AG20443 (cell line): ENCODE data around the gene TRHDE.

Experiments
- DNase-seq: peaks from one replicate; pipeline ENCODE4 v3.0.0; 2012; ENCODE audit warnings: low spot score, mixed read lengths

TRHDE gene

DNA sequence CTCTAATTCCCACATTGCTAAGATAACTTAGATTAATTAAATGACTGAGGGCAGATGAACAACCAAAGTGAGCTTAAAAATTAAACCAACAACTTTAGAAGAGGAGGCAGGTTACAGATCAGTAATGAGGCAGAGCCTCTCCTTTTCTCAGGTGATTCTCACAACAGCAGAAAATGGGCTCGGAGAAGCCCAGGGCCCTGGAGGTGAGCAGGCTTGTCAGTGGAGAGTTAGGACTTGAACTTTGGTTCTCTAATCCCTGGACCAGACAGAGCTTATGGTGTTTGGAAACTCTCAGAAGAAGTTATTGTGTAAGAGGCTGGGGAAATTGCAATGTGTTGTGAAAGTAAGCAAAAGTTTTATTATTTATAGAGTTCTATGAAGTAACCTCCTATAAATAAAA lies 2.8 kb downstream of the TRHDE start:
- DNase-seq = peak; percentile 33

DNA sequence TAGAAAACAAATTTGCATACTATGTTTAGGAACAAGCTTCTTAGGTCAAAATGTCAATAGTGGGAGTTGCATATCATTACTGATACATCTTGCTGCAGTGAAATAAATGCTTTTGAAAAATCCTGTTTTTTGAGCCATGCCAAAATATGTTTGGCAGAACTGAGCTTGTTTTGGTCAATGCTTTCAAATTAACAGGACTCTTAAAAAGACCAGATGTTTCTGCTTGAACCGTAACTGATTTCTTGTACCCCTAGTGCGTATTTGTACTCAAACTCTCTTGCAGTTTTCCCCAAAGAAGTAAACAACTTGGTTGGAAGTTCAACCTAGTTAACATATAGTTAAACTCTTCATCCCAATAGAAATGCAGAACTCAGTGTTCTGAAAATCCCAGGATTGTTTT lies 3.4 kb downstream of the TRHDE start:
- no peak for DNase-seq

DNA sequence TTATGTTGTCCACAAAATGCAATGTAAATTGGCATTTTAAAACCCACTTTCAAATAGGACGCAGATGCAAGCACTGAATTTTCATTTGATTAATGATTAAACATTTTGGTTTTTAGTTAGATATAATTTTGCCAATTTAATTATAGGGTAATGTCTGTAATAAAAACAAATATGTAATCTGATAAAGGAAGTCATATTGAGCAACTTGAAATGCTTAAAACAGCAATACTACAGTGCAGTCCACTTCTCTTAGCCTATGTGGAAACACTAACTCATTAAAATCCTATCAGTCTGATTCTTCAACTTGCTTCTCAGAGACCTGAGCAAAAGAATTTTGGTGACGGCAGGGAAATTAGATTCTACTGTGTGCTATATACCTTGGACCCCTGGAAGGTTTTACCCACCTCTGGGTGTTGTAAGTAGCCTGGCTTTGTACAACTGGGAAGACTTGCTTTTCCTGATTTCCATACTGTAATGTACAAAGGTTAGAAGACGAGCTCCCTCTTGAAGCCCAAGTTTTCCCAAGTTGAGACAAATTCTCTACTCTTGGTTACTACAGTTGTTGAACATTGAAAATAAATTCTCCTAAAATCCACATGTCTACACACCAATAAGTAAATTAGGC lies 4.1 kb downstream of the TRHDE start:
- no peak for DNase-seq

DNA sequence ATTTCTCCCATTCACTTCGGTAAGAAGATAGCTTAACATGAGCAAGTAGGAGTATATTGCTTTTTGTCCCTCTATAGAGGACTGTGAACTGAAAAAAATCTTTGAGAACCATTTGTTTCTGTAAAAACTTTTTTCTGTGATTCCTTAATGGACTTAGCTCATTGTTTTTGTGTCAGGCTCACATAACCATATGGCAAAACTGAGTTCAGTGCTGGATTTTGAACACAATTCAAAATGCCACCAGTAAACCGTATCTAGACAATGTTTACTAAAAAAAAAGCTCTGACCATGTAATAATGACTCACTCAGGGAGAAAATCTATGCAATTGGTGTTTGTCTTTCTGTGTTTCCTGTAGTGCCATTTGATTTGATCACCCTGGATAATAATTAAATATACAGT lies 5.2 kb downstream of the TRHDE start:
- DNase-seq = no peak

DNA sequence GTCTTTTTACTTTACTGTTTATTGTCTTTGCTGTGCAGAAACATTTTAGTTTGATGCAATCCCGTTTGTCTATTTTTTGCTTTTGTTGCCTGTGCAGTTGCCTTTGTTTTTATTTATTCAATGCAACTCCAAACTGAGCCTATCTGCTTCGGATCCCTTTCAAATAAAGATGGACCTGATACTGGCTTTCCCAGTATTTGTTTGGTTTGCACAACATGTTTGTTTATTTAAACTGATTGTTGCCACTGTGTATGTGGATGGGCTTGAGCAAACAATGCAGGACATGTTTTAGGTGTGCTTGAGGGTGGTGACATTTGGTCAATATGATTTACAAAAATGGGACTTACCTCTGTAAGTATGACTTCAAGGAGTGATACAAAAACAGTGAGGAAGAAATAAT lies 6.7 kb downstream of the TRHDE start:
- no peak for DNase-seq

DNA sequence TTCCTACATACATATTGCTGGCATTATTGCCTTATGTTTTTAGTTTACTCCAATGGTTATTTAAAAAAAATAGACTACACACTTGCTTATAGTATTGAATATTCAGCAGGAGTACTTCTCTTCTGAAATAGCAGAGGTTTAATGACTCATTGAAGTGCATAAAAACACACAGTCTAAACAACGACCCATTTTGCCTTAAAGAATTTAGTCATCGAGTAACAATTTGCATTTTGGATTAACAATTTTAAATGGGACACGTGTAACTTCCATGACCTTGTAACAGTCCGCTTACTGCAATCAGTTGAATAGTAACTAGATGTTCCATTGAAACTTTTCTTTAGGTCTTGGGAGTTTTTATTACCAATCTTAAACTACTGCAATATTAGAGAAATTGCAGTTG lies 9.0 kb downstream of the TRHDE start:
- DNase-seq = no peak

DNA sequence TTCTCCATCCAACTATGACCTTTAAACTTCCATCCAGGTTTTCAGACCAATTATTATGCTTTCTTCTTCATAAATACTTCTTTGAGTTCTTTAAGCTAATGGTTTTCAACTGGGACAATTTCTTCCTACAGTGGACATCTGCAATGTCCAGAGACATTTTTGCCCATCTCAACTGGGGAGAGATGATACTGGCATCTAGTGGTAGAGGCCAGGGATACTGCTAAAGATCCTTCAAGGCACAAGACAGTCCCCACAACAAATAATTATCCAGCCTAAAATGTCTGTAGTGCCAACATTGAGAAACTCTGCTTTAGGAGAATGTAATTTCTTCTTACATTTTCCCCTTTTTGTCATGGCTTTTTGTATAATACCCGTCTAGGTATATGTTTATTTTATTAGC lies 10.6 kb downstream of the TRHDE start:
- peak; percentile 28 for DNase-seq

DNA sequence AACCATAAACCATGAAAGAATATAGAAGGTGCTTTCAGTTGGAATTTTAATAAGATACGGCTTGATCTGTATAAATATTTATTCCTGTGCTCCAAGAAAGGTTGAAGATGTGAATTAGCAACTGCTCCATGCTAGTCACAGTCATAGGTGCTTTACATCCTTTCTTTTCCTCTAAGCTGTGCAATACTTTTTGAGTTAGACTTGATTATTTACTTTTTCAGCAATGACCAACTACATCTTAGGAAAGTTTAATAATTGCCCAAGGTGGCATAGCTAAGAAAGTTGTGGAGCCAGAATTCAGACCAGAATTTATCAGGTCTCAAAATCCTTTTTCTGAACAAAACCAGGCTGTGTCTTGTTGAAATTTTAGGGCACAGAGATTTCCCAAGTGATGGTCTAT lies 13.7 kb downstream of the TRHDE start:
- no peak for DNase-seq

DNA sequence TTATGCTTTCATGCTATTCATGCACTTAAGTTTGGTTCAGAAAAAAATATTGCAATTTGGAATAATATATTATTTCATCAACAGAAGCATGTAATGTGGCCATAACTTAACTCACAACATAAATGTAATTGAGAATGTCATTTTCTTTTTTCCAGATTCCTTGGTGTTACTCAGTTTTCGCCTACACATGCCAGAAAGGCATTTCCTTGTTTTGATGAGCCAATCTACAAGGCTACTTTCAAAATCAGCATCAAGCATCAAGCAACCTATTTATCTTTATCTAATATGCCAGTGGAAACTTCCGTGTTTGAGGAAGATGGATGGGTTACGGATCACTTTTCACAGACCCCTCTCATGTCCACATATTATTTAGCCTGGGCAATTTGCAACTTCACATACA lies 14.4 kb downstream of the TRHDE start:
- no peak for DNase-seq

DNA sequence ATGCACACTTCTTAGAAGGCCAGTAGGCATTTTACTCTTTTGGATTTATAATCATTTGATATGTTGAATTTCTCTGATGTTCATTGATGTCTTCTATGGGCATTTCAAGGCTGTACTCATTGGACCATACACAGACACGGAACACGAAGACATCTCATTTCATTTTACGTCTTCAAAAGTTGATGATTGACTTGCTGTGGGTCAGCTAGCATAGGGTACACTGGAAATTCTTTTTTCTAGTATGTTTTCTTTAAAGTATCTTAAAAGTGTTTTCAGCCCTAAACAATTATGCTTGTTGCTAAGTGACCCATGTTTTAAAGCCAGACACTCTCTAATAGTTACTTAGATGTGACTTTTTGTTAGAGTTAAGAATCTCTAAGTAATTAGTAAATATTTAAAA lies 16.3 kb downstream of the TRHDE start:
- DNase-seq = no peak

DNA sequence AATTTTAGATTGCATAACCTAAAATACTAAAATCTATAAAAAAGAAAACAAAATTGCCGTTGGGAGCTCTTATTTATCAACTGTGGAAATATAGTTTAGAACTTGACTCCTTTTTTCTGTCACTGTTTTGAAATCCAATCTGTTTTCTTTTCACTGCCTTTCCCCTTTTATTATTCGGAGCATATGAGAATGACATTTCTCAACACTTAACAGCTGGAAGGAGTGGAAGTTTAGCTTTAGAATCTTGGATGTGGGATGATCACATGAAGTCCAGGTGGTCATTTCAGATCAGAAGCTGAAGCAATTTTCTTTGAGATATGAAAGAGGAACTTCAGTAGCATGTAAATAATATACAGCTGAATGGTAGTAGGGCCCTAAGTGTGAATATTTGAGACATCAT lies 16.7 kb downstream of the TRHDE start:
- DNase-seq = no peak

DNA sequence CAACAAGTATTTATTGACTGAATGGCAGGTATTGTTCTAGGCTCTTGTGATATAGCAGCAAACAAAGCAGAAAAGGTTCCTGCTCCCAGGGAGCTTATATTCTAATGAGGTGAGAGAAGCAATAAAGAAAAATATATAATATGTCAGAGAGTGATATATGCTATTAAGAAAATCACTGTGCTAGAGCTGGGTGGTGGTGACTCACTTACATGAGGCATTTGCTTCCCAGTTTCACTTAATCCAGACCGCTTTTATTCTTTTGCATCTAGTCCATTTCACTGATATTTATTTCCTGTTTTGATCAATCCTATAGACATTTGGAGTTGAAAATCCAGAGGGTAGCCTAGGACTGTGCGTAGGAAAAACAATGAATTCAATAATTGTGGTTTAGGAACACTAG lies 17.5 kb downstream of the TRHDE start:
- no peak for DNase-seq

DNA sequence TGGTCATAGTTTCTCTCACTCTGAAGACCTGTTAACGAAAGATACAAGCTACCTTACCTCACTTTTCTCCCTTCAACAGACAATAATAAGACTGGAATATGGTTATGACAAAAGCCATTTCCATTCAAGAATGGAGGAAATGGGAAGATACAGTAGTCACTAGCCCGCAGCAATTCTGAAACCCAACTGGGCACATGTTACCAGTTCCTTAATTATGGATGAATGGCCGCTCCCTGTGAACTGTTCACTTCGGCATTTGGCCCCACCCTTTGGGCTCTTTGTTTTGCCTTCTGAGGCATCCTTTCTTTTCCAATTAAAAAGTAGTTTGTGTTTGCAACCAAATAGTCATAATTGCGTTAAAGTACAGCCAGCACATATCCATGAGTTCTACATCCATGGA lies 19.0 kb downstream of the TRHDE start:
- DNase-seq = no peak

DNA sequence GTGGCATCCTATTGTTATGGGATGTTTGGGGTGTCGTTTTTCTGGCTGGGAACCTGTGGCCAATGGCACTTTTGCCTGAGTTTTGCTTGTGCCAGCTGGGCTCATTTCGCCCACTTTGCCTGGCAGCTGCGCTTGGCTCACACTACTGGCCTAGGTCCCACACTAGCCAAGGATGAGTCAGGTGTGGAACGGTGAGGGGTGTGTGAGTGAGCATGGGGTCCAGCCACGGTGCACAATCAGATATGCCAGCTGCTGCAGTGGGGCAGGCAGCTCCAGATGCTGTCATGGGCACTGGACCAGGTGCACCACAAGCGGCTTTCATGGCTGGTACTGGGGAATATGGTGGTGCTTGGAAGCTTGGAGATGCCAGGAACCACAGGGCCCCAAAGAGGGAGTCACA lies 21.5 kb downstream of the TRHDE start:
- no peak for DNase-seq

DNA sequence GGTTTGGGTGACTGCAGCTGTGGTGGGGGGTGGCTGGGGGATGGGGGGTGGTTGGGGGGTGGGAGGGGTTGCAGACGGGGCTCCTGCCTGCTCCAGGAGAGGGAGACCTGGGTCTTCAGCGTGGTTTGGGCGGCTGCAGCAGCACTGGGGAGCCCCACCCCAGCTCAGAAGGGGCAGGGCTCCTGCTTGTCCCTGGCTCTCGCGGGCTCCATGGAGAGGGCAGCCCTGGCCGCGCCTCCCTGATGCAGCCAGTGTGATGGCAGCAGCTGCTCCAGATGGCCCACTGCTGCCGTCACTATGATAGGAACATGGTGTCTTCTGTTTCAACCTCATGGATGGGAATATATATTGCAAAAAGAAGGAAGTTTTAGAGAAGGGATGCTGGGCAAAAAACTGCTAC lies 22.9 kb downstream of the TRHDE start:
- DNase-seq = no peak

DNA sequence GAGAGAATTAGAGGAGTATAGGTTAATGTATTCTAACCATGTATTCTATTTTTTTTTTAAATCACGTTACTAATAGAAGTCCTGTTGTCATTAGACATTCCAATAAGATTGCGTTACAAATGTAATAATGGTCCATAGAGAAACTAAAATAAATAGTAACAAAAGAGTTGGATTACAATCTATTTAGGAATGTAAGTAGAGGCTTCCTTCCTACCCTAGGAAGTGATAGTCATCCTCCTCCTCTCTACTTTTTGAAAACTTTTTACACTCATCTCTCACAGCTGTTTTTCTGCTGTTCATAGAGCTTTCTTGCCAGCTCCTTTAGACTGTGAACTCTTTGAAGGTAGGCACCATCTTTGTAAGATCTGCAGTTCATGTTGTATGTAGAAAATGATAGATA lies 23.6 kb downstream of the TRHDE start:
- DNase-seq = peak; percentile 14

DNA sequence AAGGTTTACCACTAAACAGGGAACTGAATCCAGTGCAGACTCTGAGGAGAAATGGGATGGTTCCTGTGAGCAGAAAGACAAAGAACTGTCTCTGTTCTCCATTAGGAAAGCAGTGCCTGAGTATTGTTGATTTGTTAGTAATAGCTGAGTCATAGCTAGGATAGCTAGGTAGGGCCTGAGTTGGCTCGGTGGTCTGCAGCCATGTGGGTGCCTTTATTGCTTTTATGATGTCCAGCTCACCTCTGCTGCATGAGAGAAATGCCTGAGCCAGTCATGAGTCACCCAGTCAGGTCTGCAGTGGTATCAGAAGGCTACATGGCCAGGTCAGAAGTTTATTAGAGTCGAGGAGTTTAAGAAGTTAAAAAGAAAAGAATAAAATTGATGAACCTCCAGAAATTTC lies 24.2 kb downstream of the TRHDE start:
- DNase-seq = peak; percentile 21

DNA sequence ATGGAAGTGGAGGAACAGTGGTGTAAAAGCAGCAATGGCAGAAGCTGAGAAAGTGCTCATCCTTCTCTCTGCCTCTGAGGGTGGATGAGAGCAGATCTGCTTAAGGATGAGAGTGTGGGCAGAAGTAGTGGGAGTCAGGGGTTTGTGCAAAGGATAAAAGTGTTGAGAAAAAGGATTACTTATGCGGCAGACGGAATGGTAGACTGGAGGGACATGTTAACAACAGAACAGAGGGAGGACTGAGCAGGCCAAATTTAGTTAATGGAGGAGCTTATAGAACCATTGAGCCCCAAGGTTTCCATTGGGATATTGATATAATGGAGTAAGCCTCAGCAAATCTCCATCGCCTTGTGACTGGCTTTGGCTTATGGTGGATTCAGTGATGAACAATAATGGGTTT lies 25.5 kb downstream of the TRHDE start:
- no peak for DNase-seq

DNA sequence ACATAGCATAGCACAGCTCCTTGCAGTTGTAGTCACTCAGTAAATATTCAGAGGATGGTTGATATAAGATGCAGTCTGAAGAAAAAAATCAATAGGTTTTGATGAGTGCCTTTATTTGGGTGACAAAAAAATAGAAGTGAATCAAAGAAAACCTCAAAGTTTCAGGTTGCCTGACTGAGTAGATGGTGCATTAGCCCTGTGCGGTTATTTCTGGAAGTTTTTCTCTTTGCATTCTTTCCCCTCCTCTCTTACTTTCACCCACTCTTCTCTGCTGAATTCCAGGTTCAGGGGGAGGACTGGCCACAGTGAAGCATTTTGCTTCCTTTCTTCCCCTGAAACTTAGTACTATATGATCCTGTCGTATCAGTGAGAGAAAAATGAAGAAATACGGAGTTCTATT lies 28.6 kb downstream of the TRHDE start:
- no peak for DNase-seq

DNA sequence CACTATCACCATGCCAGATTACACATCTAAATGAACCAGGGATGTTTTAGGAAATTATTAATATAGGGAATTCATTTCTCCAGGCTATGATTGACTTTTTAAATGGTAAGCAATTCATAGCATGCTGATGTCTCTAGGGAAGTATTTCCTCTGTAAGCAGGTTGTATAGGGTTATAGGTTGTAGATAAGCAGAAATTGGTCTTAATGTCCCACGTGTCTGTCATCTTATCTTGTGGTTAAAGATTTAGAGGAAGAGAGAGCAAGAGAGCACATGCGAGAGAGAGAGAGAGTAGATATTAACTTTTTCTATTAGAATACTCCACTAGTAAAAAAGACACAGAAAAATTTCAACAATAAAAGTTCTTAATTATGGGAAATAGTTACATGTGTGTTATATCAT lies 32.6 kb downstream of the TRHDE start:
- DNase-seq = no peak

DNA sequence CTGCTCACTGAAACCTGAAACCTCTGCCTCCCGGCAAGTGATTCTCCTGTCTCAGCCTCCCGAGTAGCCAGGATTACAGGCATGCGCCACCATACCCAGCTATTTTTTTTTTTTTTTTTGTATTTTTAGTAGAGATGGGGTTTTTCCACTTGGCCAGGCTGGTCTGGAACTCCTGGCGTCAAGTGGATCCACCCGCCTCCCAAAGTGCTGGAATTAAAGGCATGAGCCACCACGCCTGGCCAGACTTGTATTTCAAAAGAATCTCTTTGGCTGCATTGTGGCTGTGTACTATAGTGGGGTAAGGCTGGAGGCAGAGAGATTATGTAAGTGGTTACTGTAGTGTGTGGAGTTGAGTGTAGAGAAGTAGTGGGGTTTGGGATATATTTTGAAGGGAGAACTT lies 35.1 kb downstream of the TRHDE start:
- DNase-seq = no peak

DNA sequence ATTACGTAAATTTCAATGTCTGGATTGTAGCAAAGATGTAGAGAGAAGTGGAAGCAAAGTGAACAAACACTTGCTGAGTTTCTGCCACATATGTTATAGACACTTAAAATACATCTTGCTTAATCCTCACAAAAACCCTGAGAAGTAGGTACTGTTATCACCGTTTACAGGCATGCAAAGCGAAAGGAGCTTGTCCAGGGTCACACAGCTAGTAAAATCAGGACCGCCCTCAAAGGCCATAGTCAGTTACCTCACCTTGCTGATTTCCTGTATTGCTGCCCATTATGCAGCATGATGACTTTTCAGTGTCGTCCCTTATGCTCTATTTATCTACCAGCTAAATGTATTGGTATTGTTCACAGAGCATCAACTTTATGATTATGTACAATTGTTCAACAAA lies 39.8 kb downstream of the TRHDE start:
- no peak for DNase-seq

DNA sequence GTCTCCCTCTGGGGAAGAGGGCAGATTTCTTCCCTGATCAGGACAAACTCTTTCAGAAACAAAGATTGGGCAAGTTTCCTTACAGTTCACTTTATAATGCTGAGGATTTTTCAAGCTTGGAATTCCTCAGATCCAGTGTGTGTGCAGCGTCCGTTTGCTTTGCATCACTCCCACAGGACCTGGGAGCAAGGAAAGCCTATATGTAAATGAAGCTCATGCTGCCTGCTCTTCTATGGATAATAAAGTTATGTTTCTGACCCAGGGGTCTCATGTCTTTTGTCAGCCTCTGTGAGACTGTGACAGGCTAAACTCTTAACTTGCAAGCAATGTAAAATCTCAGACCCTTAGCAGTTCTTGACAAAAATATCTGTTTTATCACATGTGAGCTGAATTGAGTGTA lies 41.6 kb downstream of the TRHDE start:
- no peak for DNase-seq

DNA sequence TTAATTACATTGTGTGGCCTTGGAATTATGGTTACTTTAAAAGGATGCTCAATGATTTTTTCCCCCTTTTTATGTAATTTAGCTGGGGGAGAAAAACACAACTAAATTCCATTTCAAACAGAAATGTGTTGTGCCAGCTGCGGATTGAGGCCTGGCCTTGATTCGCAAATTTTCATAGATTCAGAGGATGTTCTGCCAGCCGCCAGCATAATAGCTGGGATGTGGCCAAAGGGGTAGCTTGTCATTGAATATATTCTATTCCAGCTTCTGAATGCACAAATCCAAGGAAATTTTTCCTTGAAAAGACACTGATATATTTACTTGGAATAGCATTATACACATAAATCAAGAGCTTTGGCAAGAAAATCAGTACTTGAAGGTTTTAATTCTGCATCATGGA lies 43.7 kb downstream of the TRHDE start:
- DNase-seq = no peak

DNA sequence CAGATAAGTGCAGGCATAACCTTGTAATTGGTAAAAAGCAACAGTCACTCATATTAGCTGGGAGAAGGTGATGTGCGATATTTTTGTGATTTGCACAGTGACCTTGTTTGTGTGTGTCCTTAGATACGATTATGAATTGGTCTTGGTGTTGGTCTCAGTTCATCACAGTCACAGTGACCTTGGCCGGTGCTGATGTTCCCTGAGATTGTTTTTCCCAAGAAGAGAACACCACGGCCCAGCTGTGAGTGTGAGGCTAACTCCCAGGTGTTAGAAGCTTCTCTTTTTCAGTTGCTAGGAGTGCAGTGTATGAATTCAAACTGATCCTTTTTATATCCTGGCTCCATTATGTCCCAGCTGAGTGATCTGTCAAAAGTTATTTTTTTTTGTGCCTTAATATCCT lies 46.2 kb downstream of the TRHDE start:
- no peak for DNase-seq
